ENCODE measurements around the gene BABAM1. TPM values are rescaled to one million over a fixed set of nuclear protein-coding genes. Genes with fewer than 3 reads are reported as not detected.

The BABAM1 gene
- total and polyA plus RNA-seq, 2 of the 4 experiments (the other 2 are of a cell fraction), result 95.1 to 101 TPM

GRCh38 chr19:17262557-17262956 lies 4.7 kb upstream of the BABAM1 start:
- Histone ChIP-seq H3K27me3 (ENCODE audit: control insufficient read depth, insufficient read depth, low read length) (no peaks in the 10 kb centered on the region), H3K4me1 (ENCODE audit: control insufficient read depth, insufficient read depth, low read length) (no peaks in the 10 kb centered on the region)
- POLR2A ChIA-PET (ENCODE audit: unreplicated experiment), result no interaction called here

More at GRCh38 chr19:17262557-17262956, 4.7 kb upstream of the BABAM1 start:
- Histone ChIP-seq H3K14ac (replicated peaks; ENCODE audit: low read depth, low read length) (no peak overlapping the region), H3K9ac (ENCODE audit: low read depth, low read length) (no peak overlapping the region), H2BK120ac (ENCODE audit: low read depth, low read length) (no peak overlapping the region), H3K23ac (ENCODE audit: low read depth, low read length) (no peak overlapping the region), H2AK9ac (replicated peaks; ENCODE audit: low read depth, low read length, poor library complexity) (no peak overlapping the region), H3K79me1 (ENCODE audit: low read depth in 1 of 2, low read length in 2 of 2) (peaks cover 0 to 3% of the 10 kb centered on the region in 2 experiments; a peak in 2 of 4 replicates), H2BK5ac (ENCODE audit: low read depth, low read length, poor library complexity, severe bottlenecking) (no peak overlapping the region), H4K20me1 (ENCODE audit: insufficient read depth, low read length) (0 out of 2 replicates have a peak, but pooled peaks cover 4% of the 10 kb centered on the region), H3K4me3 (ENCODE audit: insufficient read depth, low read depth, low read length) (no peak overlapping the region), H3K56ac (ENCODE audit: extremely low read depth, insufficient read depth, low read length) (no peak overlapping the region), H2AFZ (replicated peaks; ENCODE audit: low read length, poor library complexity) (peak overlapping the region; percentile 63), H3K9me1 (ENCODE audit: insufficient read depth, low read length) (peaks cover 4% of the 10 kb centered on the region), H3K36me3 (ENCODE audit: control insufficient read depth, insufficient read depth, low read length) (no peaks in the 10 kb centered on the region), H2BK20ac (ENCODE audit: low read depth, low read length) (no peak overlapping the region), H3K4me2 (ENCODE audit: low read depth, low read length) (no peak overlapping the region), H4K8ac (ENCODE audit: low read depth in 2 of 2, low read length in 2 of 2) (no peak overlapping the region), H4K5ac (ENCODE audit: low read depth, low read length) (no peak overlapping the region), H2BK15ac (ENCODE audit: low read depth, low read length) (no peak overlapping the region), H3K18ac (ENCODE audit: low read depth, low read length) (no peak overlapping the region), H3K27ac (ENCODE audit: insufficient read depth, low read length) (no peak overlapping the region), H4K91ac (ENCODE audit: insufficient read depth, low read depth, low read length) (no peak overlapping the region), H3K4ac (ENCODE audit: low read depth, low read length) (no peak overlapping the region), H2AK5ac (ENCODE audit: low read depth, low read length) (no peak overlapping the region), H3K9me3 (ENCODE audit: control insufficient read depth, insufficient read depth, low read length) (peaks cover 10% of the 10 kb centered on the region)
- DNase-seq, result no peak
- no TSS peak for BruUV-seq (replicated peaks)
- CTCF ChIA-PET, result no interaction called here
- no peak for ATAC-seq (ENCODE audit: low read depth)
- in situ Hi-C loops (cut with MboI; ENCODE audit: low sequenced_read_pairs) (no loop called here), intact Hi-C loops (cut with micrococcal nuclease) (no loop called here), dilution Hi-C loops (cut with HindIII; ENCODE audit: low sequenced_read_pairs, unreplicated experiment) (no loop called here)
- WGBS, 2 experiments (ENCODE audit: extremely low coverage in 2 of 2, insufficient read length in 1 of 2), result 67% methylated on average over 8 of the region's 16 CpGs; no CpG with 5 or more reads in 1 of the 2 experiments
- TF ChIP-seq FOS (IDR thresholded peaks at IDR 0.05; ENCODE audit: low read depth, low read length) (no peak), RFX5 (IDR thresholded peaks at IDR 0.05; ENCODE audit: low read depth, low read length) (no peak), RAD21 (IDR thresholded peaks at IDR 0.05; ENCODE audit: low read length) (no peak), MAZ (IDR thresholded peaks at IDR 0.05; ENCODE audit: borderline replicate concordance, low read depth, low read length) (no peak), BHLHE40 (IDR thresholded peaks at IDR 0.05; ENCODE audit: low read depth, low read length) (no peak), CEBPB (IDR thresholded peaks at IDR 0.05; ENCODE audit: low read depth, low read length) (no peak), MXI1 (IDR thresholded peaks at IDR 0.05; ENCODE audit: borderline replicate concordance, low read depth, low read length) (no peak), POLR2A (IDR thresholded peaks at IDR 0.05; ENCODE audit: low read depth, low read length) (no peak), CHD1 (IDR thresholded peaks at IDR 0.05; ENCODE audit: low read depth, low read length) (no peak), SMC3 (IDR thresholded peaks at IDR 0.05; ENCODE audit: low read depth, low read length) (no peak), RCOR1 (IDR thresholded peaks at IDR 0.05; ENCODE audit: insufficient replicate concordance, low read length) (no peak), MAFK (IDR thresholded peaks at IDR 0.05; ENCODE audit: low read depth, low read length) (no peak), ELK1 (IDR thresholded peaks at IDR 0.05; ENCODE audit: borderline replicate concordance, low read depth, low read length) (no peak), NFE2L2 (IDR thresholded peaks at IDR 0.05; ENCODE audit: low read depth, low read length) (no peak)
- TF ChIP-seq, protein P1, sequence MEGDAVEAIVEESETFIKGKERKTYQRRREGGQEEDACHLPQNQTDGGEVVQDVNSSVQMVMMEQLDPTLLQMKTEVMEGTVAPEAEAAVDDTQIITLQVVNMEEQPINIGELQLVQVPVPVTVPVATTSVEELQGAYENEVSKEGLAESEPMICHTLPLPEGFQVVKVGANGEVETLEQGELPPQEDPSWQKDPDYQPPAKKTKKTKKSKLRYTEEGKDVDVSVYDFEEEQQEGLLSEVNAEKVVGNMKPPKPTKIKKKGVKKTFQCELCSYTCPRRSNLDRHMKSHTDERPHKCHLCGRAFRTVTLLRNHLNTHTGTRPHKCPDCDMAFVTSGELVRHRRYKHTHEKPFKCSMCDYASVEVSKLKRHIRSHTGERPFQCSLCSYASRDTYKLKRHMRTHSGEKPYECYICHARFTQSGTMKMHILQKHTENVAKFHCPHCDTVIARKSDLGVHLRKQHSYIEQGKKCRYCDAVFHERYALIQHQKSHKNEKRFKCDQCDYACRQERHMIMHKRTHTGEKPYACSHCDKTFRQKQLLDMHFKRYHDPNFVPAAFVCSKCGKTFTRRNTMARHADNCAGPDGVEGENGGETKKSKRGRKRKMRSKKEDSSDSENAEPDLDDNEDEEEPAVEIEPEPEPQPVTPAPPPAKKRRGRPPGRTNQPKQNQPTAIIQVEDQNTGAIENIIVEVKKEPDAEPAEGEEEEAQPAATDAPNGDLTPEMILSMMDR (conservative IDR thresholded peaks at IDR 0.05; ENCODE audit: low read depth, low read length), result no peak
- TF ChIP-seq, protein P2, sequence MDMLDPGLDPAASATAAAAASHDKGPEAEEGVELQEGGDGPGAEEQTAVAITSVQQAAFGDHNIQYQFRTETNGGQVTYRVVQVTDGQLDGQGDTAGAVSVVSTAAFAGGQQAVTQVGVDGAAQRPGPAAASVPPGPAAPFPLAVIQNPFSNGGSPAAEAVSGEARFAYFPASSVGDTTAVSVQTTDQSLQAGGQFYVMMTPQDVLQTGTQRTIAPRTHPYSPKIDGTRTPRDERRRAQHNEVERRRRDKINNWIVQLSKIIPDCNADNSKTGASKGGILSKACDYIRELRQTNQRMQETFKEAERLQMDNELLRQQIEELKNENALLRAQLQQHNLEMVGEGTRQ (IDR thresholded peaks at IDR 0.05; ENCODE audit: low read depth, low read length), result no peak
